ENCODE data around the gene CLIP1.
"Not testable (repeated sequence)": the region's sequence is repeated elsewhere in the genome, so short reads cannot be mapped to it uniquely, and the experiment has no call there.

CLIP1 gene

DNA sequence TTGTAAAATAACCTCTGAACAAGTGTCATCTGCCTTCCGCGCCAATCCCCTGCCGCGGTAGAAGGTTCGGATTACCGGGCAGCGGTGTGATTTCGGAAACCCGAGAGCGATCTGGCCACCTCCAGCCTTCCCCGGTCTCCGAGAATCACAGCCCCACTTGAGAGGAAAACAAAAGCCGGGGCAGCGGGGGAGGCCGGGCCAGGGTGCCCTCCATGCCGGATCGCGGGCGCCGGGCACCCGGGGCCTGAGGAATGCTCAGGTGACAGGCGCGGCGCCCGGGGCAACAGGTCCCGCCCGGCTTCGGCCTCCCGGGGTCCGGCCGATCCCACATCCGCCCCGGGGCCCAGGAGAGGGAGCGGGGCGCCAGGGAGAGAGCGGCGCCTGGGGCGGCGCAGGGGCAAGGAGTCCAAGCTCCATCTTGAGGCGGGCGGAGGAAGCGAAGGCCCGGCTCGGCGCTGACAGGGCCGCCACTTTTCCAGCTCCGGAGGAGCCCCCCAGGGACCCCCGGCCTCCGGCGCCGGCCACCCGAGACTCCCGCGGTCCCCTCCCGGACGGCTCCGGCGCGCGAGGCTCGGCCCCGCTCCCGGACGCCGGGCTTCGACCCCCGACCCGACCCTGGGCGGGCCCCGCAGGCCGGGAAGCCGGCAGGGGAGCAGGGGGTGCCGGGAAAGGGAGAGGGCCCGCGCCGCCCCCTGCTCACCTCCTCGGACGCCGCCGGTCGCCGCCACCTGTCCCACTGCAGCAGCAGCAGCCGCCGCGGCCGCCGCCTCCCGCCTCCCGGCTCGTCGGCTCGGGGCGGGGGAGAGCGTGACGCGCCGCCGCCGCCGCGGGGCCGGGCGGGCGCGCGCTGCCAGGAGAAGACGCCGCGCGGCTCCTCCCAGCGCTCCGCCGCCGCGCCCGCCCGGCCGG, at the start of gene CLIP1:
Gene CLIP1 (minus strand): TSS at position 849 of the 909 bp plus-strand sequence. CDS start 42,217 bp downstream, outside the sequence.
- DNase-seq (ENCODE audit: low spot score): peak; percentile 57

DNA sequence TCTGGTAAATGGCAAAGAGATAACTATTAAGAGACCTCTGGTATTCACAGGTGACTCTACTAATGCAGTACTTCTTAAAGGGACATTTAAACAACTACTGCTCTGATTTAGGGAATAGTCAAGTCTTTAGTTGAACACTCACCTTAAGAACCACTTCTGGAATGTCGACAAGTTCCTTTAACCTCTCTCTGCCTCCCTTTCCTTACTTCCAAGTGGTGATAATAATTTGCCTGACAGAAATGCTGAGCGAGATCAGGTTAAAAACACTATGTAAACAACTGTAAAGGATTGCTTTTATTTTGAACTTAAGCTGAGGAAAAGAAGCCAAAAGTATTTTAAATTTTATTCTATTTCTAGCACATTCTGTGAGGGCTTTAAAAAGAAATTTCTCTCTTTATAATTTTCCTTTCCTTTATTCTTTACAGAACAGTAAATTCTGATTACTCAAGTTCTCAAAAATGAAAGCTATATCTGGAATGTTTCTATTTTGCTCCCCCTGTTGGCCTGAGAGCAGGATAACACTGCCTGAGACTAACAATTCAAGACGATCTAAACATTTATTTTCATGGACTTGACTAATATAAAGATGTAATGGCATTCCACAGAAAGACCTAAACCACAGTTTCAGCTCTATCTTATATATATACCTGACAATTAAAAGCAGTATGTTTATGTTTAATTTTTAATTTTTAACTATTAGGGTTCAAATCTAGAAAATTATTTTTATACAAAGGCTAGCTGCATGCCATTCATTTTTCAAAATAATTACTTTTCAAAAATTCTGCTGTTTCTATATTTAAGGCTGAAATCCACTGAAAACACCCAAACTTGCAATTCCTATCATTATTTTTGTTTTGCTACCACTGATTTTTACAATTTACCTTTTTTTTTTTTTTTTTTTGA, 49.1 kb upstream of the CLIP1 start:
- DNase-seq (ENCODE audit: low spot score): peak; percentile 66

DNA sequence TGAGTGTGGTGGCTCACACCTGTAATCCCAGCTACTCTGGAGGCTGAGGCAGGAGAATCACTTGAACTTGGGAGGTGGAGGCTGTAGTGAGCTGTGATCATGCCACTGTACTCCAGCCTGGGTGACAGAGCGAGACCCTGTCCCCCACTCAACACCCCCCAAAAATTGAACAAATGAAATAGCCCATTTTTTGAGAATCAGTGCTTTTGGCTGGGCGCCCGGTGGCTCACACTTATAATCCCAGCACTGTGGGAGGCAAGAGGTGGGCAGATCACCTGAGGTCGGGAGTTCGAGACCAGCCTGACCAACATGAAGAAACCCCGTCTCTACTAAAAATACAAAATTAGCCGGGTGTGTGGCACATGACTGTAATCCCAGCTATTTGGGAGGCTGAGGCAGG, 48.1 kb upstream of the CLIP1 start:
- not testable (repeated sequence) for DNase-seq (ENCODE audit: low spot score)

DNA sequence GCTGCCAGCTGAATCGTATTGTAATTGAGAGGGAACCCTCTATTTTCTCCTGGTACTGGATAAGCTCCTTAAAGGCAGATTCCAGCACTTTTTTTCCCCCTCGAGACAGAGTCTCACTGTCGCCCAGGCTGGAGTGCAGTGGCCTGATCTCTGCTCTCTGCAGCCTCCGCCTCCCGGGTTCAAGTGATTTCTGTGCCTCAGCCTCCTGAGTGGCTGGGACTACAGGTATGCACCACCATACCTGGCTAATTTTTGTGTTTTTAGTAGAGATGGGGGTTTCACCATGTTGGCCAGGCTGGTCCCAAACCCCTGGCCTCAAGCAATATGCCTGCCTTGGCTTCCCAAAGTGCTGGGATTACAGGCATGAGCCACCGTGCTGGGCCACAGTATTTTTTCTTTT, 47.4 kb upstream of the CLIP1 start:
- DNase-seq (ENCODE audit: low spot score): not testable (repeated sequence)

DNA sequence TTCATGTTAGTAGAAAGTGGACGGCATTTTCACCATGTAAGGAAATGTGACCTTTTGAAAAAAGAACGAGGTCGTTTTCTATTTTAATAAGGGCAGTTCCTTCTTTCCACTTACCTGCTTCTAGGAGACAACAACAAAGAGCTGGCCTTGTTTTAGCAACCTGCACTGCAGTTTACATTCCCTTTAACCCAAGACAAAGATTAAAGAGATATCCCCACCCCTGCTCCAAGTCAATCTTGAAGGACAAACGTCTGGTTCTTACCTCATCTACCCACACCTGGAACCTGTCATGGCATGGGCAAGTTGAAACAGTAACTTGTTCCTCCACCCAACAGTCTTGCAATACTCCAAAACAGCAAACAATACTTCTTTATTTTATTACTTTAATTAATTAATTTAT, 45.5 kb upstream of the CLIP1 start:
- DNase-seq (ENCODE audit: low spot score): no peak

DNA sequence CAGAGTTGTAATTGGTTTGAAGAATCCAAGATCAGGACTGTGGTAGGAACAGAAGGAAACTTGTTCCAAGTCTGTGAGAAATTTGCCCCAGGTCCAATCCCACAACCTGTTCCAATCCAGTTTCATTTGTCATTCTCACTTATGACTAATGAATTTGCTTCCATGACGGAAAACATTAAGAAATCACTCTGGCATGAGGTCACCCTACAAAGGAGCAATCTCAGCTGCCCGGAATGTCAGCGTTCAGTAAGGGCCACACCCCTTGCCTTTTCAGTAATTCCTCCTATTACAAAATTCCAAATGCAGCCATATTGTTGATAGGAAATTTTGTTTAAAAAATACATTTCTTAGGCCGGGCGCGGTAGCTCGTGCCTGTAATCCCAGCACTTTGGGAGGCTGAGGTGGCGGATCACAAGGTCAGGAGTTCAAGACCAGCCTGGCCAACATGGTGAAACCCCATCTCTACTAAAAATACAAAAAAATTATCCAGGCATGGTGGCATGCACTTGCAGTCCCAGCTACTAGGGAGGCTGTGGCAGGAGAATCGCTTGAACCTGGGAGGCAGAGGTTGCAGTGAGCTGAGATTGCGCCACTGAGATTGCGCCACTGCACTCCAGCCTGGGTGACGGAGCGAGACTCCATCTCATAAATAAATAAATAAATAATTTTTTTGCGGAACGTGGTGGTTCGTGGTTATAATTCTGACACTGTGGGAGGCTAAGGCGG, 42.0 kb upstream of the CLIP1 start:
- peak; percentile 89 for DNase-seq (ENCODE audit: low spot score)

DNA sequence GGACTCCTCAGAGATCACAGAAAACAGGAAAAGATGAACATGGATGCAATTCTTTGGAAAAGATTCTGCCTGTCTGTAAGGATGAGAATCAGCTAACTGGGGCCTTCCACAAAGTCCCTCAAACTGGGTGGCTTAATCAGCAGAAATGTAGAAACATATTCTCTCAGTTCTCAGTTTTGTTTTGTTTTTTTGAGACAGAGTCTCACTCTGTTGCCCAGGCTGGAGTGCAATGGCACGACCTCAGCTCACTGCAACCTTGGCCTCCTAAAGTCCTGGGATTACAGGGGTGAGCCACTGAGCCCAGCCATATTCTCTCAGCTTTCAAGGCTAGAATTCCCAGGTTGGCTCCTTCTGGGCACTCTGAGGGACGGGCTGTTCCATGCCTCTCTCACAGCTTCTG, 38.2 kb upstream of the CLIP1 start:
- DNase-seq (ENCODE audit: low spot score): no peak

DNA sequence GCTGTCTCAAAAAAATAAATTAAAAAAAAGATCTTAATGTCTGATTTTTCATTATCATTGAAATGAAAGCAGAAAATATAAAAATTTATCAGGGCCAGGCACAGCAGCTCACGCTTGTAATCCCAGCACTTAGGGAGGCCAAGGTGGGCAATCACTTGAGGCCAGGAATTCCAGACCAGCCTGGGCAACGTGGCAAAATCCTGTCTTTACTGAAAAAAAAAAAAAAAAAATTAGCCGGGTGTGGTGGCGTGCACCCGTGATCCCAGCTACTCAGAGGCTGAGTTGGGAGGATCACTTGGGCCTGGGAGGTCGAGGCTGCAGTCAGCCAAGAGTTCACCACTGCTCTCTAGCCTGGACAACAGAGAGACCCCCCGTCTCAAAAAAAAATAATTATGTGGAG, 37.6 kb upstream of the CLIP1 start:
- no peak for DNase-seq (ENCODE audit: low spot score)

DNA sequence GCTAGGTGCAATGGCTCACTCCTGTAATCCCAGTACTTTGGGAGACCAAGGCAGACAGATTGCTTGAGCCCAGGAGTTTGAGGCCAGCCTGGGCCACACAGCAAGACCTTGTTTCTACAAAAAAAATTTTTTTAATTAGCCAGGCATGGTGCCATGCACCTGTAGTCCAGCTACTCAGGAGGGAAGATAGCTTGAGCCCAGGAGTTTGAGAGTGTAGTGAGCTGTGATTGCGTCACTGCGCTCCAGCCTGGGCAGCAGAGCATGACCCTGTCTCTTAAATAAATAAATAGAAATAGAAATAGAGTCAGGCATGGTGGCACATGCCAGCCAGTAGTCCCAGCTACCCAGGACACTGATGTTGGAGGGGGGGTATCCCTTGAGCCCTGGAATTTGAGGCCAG, 36.7 kb upstream of the CLIP1 start:
- no peak for DNase-seq (ENCODE audit: low spot score)

DNA sequence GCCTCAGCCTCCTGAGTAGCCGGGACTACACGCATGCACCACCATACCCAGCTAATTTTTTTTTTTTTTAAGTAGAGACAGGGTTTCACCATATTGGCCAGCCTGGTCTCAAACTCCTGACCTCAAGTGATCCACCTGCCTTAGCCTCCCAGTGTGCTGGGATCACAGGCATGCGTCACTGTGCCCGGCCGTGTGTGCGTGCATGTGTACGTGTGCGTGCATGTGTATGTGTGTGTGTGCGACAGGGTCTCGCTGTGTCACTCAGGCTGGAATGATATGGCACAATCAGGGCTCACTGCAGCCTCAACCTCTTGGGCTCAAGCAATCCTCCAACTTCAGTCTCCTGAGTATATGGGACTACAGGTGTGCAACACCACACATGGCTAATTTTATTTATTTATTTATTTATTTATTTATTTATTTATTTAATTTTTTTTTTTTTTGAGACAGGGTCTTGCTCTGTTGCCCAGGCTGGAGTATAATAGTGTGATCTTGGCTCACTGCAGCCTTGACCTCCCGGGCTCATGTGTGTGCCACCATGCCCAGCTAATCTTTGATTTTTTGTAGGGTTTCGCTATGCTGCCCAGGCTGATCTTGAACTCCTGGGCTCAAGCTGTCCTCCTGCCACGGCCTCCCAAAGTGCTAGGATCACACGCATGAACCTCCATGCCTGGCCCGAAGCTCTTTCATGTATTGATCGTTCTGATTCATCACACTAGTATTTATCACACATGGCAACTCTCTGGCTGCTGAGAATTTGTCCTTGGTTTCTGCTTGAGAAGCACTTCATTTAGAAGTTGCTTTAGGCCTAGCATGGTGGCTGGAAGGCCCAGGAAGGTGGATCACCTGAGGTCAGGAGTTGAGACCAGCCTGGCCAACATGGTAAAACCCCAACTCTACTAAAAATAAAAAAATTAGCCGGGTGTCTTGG, 35.9 kb upstream of the CLIP1 start:
- DNase-seq (ENCODE audit: low spot score): no peak

DNA sequence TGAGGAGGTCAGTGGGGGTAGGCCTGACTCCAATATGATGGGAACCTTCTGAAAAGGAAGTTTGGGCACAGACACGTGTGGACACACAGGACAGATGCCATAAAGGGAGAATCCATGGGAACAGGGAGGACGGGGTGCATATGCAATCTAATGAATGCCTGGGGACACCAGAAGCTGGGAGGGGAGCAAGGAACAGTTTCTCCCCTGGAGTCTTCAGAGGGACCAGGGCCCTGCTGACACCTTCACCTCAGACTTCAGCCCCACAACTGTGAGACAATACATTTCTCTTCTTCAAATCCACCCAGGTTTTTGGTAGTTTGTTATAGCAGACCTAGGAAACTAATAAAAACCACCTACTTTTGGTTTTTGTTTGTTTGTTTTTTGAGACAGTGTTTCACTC, 35.2 kb upstream of the CLIP1 start:
- no peak for DNase-seq (ENCODE audit: low spot score)

DNA sequence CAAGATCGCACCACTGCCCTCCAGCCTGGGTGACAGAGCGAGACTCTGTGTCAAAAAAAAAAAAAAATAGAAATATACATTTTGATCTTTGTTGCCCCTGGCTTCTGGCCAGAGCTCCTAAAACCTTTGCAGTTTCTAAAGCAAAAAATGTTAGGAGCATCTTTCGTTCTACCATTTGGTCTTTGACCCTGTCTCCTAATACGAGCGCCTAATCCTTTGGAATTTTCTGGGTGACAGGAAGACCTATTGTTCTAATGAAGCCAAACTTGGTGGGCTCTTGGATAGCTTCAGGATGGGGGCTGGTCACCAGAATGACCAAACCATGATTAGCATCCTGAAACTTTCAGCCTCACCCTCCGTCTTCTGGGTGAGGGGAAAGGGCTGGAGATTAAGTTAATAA, 32.3 kb upstream of the CLIP1 start:
- DNase-seq (ENCODE audit: low spot score): no peak

DNA sequence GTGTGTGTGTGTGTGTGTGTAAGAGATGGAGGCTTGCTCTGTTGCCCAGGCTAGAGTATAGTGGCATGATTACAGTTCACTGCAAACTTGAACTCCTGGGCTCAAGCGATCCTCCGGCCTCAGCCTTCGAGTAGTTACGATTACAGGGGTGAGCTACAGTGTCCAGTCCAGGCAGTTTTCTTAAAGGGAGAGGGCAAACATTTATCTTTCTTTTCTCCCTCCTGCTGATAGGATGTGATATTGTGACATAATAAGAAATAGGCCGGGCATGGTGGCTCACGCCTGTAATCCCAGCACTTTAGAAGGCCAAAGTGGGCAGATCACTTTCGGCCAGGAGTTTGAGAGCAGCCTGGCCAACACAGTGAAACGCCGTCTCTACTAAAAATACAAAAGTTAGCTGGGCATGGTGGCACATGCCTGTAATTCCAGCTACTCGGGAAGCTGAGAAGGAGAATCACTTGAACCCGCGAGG, 31.8 kb upstream of the CLIP1 start:
- no peak for DNase-seq (ENCODE audit: low spot score)

DNA sequence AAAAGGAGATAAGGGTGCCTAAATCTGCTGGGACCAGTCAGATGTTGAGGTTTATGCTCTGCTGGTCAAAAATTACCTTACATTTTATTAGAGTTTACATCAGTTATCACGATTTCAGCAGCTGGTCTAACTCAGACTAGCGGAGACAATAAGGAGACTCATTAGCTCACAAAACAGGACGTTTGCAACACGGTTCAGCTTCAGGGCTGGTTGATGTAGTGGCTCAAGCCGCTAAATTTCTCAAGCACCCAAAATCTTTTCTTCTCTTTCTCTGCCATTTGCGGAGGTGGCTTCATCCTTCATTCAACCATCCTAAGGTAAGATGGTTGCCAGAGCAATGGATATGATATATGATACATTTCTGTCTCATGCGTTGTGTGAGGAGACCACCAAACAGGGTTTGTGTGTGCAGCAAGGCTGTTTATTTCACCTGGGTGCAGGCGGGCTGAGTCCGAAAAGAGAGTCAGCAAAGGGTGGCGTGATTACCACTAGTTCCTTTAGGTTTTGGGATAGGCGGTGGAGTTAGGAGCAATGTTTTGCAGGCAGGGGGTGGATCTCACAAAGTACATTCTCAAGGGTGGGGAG, 30.3 kb upstream of the CLIP1 start:
- no peak for DNase-seq (ENCODE audit: low spot score)

DNA sequence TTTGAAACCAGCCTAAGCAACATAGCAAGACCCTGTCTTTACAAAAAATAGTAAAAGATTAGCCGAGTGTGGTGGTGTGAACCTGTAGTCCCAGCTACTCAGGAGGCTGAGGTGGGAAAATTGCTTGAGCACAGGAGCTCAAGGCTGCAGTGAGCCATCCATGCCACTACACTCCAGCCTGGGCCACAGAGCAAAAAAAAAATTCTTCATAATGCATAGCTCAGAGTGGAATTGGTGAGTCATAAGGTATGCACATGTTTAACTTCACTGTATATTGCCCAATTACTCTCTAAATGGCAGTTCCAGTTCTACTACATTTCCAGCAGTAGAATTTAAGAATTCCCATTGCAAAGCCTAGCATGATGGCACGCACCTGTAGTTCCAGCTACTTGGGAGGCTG, 26.8 kb upstream of the CLIP1 start:
- peak; percentile 31 for DNase-seq (ENCODE audit: low spot score)

DNA sequence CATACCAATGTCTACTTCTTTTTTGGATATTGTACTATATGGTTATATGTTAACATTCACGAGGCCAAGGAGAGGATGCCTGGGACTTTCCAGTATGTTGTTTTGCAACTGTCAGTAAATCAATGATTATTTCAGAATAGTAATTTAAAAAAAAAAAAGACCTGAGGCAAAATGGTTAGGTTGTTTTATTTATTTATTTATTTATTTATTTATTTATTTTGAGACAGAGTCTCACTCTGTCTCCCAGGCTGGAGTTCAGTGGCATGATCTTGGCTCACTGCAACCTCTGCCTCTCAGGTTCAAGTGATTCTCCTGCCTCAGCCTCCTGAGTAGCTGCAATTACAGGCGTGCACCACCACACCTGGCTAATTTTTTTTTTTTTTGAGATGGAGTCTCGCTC, 25.4 kb upstream of the CLIP1 start:
- not testable (repeated sequence) for DNase-seq (ENCODE audit: low spot score)

DNA sequence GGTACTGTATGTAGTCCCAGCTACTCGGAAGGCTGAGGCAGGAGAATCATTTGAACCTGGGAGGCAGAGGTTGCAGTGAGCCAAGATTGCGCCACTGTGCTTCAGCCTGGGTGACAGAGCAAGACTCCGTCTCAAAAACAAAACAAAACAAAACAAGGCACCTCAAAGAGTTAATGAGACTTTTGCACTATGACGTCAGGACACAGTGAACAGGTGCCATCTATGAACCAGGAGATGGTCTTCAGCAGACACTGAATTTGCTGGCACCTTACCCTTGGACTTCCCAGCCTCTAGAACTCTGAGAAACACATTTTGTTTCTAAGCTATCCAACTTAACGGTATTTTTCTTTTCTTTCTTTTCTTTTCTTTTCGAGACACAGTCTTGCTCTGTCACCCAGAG, 23.9 kb upstream of the CLIP1 start:
- not testable (repeated sequence) for DNase-seq (ENCODE audit: low spot score)

DNA sequence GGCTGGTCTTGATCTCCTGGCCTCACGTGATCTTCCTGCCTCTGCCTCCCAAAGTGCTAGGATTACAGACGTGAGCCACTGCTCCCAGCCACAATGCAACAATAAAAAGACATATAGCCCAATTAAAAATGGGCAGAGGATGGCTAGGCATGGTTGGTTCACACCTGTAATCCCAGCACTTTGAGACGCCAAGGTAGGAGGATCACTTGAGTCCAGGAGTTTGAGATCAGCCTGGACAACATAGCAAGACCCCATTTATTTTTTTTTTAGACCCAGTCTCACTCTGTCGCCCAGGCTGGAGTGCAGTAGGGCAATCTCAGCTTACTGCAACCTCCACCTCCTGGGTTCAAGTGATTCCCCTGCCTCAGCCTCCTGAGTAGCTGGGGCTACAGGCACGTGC, 21.6 kb upstream of the CLIP1 start:
- DNase-seq (ENCODE audit: low spot score): not testable (repeated sequence)

DNA sequence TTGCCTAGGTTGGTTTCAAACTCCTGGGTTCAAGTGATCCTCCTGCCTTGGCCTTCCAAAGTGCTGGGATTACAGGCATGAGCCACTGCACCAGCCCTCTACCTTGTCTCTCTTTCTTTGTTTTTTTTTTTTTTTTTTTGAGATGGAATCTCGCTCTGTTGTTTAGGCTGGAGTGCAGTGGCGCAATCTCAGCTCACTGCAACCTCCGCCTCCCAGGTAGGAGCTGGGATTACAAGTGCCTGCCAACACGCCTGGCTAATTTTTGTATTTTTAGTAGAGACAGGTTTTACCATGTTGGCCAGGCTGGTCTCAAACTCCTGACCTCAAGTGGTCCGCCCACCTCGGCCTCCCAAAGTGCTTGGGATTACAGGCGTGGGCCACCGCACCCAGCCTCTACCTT, 16.4 kb upstream of the CLIP1 start:
- not testable (repeated sequence) for DNase-seq (ENCODE audit: low spot score)

DNA sequence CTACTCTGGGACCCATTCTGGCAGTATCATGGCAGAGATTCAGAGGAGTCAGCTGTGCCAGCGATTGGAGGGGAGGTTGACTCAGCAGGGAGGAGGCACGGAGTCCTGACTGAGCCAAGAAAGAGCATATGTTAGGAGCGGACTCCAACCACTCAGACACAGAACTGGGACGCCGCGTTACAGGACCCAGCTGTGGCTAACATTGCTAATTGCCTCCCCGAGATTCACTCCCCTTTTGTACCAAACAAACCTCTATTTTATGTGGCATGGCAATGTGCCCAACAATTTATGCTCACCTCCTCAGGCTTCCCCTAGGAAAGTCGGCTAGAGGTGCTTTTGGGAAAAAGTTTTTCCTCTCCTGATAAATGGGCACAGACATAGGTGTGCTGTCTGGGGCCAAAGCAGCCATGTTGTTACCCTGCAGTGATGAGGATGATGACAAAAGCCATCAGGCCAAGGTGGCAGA, 15.2 kb upstream of the CLIP1 start:
- DNase-seq (ENCODE audit: low spot score): no peak
